GM13976 (cell line): ENCODE data around the gene GRID1.

Experiments used
- DNase-seq: peaks from one replicate; pipeline ENCODE4 v3.0.0; 2012; ENCODE audit warnings: low spot score
- in situ Hi-C: fragments of 300-500 bp; cut with MboI; formaldehyde crosslinking; loops from one replicate; pipeline ENCODE4 v1.12.0; 2022; ENCODE audit warnings: low sequenced_read_pairs, mixed read lengths, inconsistent platforms; ENCODE audit not compliant: unreplicated experiment
- TF ChIP-seq, protein P1 (sequence below): IDR thresholded peaks from 2 replicates; pipeline ENCODE4 v1.5.1; 2012; ENCODE audit warnings: borderline replicate concordance, mild to moderate bottlenecking; ENCODE audit not compliant: insufficient read depth; ENCODE audit errors: extremely low read depth, missing control alignments, control extremely low read depth

Gene GRID1

DNA sequence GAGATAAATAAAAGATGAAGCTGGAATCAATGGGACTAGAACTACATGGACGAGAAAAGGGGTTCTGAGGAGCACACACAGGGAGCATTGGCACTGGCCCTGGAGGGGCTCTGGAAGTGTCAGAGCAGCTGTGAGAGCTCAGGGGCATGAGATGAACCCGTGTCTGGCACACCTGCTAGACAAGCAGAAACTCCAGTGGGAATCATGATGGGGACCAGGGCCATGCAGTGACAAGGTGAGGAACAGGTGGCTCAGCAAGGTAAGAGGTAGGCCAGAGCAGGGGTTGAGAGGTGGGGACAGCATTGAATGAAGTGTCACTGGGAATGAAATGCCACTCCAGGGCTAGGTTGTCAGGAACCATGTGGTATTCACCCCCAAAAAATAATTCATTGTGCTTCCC, 588.5 kb downstream of the GRID1 start:
- TF ChIP-seq, protein P1, sequence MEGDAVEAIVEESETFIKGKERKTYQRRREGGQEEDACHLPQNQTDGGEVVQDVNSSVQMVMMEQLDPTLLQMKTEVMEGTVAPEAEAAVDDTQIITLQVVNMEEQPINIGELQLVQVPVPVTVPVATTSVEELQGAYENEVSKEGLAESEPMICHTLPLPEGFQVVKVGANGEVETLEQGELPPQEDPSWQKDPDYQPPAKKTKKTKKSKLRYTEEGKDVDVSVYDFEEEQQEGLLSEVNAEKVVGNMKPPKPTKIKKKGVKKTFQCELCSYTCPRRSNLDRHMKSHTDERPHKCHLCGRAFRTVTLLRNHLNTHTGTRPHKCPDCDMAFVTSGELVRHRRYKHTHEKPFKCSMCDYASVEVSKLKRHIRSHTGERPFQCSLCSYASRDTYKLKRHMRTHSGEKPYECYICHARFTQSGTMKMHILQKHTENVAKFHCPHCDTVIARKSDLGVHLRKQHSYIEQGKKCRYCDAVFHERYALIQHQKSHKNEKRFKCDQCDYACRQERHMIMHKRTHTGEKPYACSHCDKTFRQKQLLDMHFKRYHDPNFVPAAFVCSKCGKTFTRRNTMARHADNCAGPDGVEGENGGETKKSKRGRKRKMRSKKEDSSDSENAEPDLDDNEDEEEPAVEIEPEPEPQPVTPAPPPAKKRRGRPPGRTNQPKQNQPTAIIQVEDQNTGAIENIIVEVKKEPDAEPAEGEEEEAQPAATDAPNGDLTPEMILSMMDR, result no peak
- DNase-seq, result no peak
- in situ Hi-C loops, result no loop called here

DNA sequence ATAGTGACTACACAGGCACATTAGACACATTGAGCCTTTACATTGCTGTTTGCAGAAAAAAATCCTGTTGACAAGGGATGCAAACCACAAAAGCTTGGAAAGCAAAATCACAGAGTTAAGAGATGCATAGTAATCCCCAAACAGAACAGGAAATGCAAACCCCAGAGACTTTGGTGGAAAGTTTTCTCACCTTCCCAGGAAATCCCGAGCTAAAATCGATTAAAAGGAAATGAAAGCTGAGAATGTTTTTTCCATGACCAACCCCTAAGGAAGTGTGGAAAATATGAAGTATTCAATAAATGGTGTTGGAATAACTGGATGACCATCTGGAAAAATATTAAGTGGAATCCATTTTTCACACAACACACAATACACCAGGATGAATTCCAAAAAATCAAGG, 598.7 kb downstream of the GRID1 start:
- no peak for DNase-seq
- TF ChIP-seq, protein P1, result no peak
- in situ Hi-C loops, result no loop called here

DNA sequence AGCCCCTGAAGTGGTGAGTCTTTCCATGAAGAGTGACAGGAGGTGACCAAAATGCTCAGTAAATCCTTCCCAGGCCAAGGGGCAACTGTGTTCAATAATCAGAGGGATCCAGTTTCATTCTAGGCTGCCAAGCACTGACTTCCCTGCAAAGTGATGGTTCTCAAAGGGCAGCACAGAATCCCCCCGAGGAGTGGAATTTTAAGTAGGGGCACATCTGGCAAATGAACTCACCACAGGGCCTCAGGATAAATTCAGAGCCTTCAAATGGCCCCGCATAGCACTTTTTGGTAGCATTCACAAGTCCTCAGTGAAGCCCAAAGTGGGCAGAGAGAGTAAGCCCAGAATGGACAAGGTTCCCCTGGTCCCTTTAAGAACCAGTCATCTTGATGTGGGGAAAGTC, 602.5 kb downstream of the GRID1 start:
- DNase-seq, result no peak
- in situ Hi-C loops, result no loop called here
- TF ChIP-seq, protein P1, result no peak

DNA sequence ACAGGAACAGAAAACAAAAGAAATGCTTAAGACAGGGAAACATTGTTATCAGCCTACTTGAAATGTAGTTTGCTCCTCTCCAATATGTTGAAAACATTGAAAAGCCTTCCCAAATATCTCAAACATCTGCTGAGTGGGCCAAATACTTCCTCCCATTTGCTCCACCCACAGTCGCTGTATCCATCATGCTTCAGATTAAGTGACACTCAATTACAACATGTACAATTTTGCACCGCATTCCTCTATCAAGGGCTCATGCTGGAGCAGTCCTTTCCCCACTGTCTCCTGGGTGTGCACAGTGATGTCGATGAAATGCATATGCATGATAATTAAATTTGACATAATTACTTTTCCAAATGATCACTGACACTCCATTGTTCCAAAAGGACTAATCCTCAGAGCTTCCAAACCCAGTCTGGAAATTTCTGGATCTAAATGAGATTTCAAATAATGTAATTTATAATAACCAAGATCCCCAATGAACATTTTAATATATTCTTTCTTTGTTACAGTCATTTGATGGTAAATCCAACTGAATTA, 604.6 kb downstream of the GRID1 start:
- TF ChIP-seq, protein P1, result no peak
- DNase-seq, result no peak
- in situ Hi-C loops, result no loop called here

DNA sequence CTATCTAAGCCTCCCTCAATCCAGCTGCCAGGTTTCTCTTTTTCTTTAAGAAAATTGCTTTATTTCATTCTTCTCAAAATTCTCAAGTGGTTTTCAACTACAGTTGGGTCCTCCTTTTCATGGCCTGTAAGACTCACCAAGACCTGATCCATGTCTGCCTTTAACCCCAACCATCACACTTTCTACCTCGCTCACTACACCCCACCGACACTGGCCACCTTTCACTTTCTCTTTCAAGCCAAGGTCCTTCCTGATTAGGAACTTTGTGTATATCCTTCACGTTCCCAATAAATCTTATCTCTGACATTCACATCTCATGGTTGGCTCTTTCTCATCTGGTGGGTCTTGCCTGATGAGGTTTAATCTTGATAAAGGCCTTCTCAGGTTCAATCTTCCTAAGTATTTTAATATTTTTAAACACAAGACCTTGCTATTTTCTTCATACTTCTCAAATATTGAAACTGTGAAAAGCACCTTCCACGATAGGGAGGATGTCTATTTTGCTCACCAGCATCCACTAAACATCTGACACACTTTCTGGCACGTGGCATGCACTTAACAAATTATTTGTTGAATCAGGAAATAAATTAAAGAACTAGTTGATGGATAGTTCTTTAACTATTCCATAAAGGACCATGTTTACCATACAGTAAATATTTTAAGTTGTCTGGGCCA, 624.8 kb downstream of the GRID1 start:
- peak; percentile 38 for DNase-seq
- in situ Hi-C loops, result no loop called here
- TF ChIP-seq, protein P1, result no peak

DNA sequence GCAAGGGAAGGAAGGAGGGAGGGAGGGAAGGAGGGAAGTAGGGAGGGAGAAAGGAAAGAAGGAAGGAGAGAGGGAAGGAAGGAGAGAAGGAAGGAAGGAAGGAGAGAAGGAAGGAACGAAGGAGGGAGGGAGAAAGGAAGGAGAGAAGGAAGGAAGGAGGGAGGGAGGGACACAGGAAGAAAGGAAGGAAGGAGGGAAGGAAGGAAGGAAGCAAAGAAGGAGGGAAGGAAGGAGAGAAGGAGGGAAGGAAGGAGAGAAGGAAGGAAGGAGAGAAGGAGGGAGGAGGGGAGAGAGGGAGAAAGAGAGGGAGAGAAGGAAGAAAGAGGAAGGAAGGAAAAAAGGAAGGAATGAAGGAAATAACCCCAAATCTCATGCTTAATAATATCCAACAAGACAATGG, 630.6 kb downstream of the GRID1 start:
- TF ChIP-seq, protein P1, result no peak
- in situ Hi-C loops, result no loop called here
- DNase-seq, result no peak
